CD14-positive monocyte (primary cell): ENCODE measurements around the gene TPRG1L. TPM values are rescaled to one million over a fixed set of nuclear protein-coding genes. Genes with fewer than 3 reads are reported as not detected.
A peak's percentile ranks its signal among the peaks of the same experiment; 100 is the strongest.

Experiments
- DNase-seq, 3 donors: peaks; one replicate each; pipeline ENCODE4 v3.0.0-alpha.2; 2011 to 2022
- H2AFZ ChIP-seq: 2 replicates; pipeline ENCODE4 v1.6.0; 2012; ENCODE audit warnings: mild to moderate bottlenecking, low read depth, low read length, inconsistent platforms; ENCODE audit not compliant: insufficient read depth, poor library complexity, severe bottlenecking
- H3K27ac ChIP-seq, 2 donors: 1 replicate in 1 of 2; 2 replicates in 1 of 2; pipeline ENCODE4 v1.5.1; 2012 to 2013; ENCODE audit warnings: low read length in 2 of 2, control low read depth in 1 of 2, inconsistent platforms in 1 of 2, low read depth in 1 of 2, mild to moderate bottlenecking in 1 of 2
- H3K27me3 ChIP-seq, 2 donors: one replicate each; pipeline versions ENCODE4 v1.6.0 to v1.6.1; 2011 to 2013; ENCODE audit warnings: low read length in 2 of 2; ENCODE audit not compliant: control insufficient read depth in 2 of 2, insufficient read depth in 2 of 2
- H3K36me3 ChIP-seq, 2 donors: replicated peaks in 1 of 2; 1 replicate in 1 of 2; 2 replicates in 1 of 2; pipeline versions ENCODE4 v1.5.1 to v1.6.1; 2012 to 2013; ENCODE audit warnings: low read length in 2 of 2, control low read depth in 1 of 2, inconsistent platforms in 1 of 2, mild to moderate bottlenecking in 1 of 2; ENCODE audit not compliant: insufficient read depth in 2 of 2, control insufficient read depth in 1 of 2
- H3K4me1 ChIP-seq, 2 donors: 1 replicate in 1 of 2; 2 replicates in 1 of 2; pipeline versions ENCODE4 v1.5.1 to v1.6.1; 2012 to 2013; ENCODE audit warnings: low read length in 2 of 2, control low read depth in 1 of 2, inconsistent platforms in 1 of 2, mild to moderate bottlenecking in 1 of 2, moderate library complexity in 1 of 2; ENCODE audit not compliant: insufficient read depth in 2 of 2, control insufficient read depth in 1 of 2
- H3K4me2 ChIP-seq: replicated peaks from 2 replicates; pipeline ENCODE3; 2012; ENCODE audit warnings: low read length, moderate library complexity, mild to moderate bottlenecking; ENCODE audit not compliant: poor library complexity, severe bottlenecking; ENCODE audit errors: extremely low read depth
- H3K4me3 ChIP-seq, 3 experiments: fragments of 200-600 bp in 1 of 3; sonication (generic) in 1 of 3; replicated peaks in 1 of 3; 1 replicate in 2 of 3; 2 replicates in 1 of 3; pipeline ENCODE4 v1.5.1; 2011 to 2013; ENCODE audit warnings: low read length in 3 of 3, mild to moderate bottlenecking in 3 of 3, control low read depth in 2 of 3, low read depth in 2 of 3, inconsistent platforms in 1 of 3, moderate library complexity in 1 of 3
- H3K79me2 ChIP-seq: 2 replicates; pipeline ENCODE4 v1.6.0; 2012; ENCODE audit warnings: mild to moderate bottlenecking, control low read depth, inconsistent platforms, low read length, moderate library complexity; ENCODE audit not compliant: insufficient read depth
- H3K9ac ChIP-seq: 2 replicates; pipeline ENCODE4 v1.6.0; 2017; ENCODE audit warnings: low read length, mild to moderate bottlenecking; ENCODE audit not compliant: insufficient read depth, poor library complexity, severe bottlenecking
- H3K9me3 ChIP-seq, 2 donors: replicated peaks in 1 of 2; 1 replicate in 1 of 2; 2 replicates in 1 of 2; pipeline versions ENCODE4 v1.5.1 to v1.6.1; 2012 to 2013; ENCODE audit warnings: low read length in 2 of 2, control low read depth in 1 of 2; ENCODE audit not compliant: control insufficient read depth in 1 of 2, insufficient read depth in 1 of 2
- H4K20me1 ChIP-seq: 2 replicates; pipeline ENCODE4 v1.6.0; 2012; ENCODE audit warnings: mild to moderate bottlenecking, low read length, control low read depth, moderate library complexity; ENCODE audit not compliant: insufficient read depth
- H3K27ac Mint-ChIP-seq, 7 donors: one replicate each; pipeline ENCODE4 v1.8.0; 2020; ENCODE audit warnings: mild to moderate bottlenecking in 7 of 7, mixed read lengths in 7 of 7, moderate library complexity in 6 of 7, inconsistent platforms in 2 of 7
- H3K27me3 Mint-ChIP-seq, 3 donors: one replicate each; pipeline ENCODE4 v1.8.0; 2021 to 2022; ENCODE audit warnings: low read depth in 3 of 3, mild to moderate bottlenecking in 3 of 3, mixed read lengths in 3 of 3, moderate library complexity in 3 of 3, inconsistent platforms in 1 of 3
- H3K36me3 Mint-ChIP-seq, 2 donors: one replicate each; pipeline ENCODE4 v1.8.0; 2020; ENCODE audit warnings: mixed read lengths in 2 of 2, inconsistent platforms in 1 of 2, mild to moderate bottlenecking in 1 of 2
- H3K4me1 Mint-ChIP-seq: one replicate; pipeline ENCODE4 v1.8.0; 2020; ENCODE audit warnings: mild to moderate bottlenecking, mixed read lengths
- H3K4me3 Mint-ChIP-seq, 2 donors: one replicate each; pipeline ENCODE4 v1.8.0; 2020; ENCODE audit warnings: mild to moderate bottlenecking in 2 of 2, mixed read lengths in 2 of 2, moderate library complexity in 1 of 2
- H3K9me3 Mint-ChIP-seq, 7 donors: one replicate each; pipeline ENCODE4 v1.8.0; 2020 to 2022; ENCODE audit warnings: mixed read lengths in 7 of 7, mild to moderate bottlenecking in 6 of 7, moderate library complexity in 6 of 7, inconsistent platforms in 2 of 7
- WGBS: methylation state at CpG from one replicate; pipeline ENCODE4 v1.1.5; 2013; ENCODE audit warnings: missing lambda C conversion rate; ENCODE audit not compliant: insufficient coverage; 5-methylcytosine and 5-hydroxymethylcytosine counted together
- intact Hi-C, 2 donors: fragments of 100-400 bp; cut with micrococcal nuclease; formaldehyde crosslinking; loops; one replicate each; pipeline versions ENCODE4 v1.15.0 to v1.15.1; 2023
- polyA plus RNA-seq, 3 donors: library from polyadenylated mRNA; depleted of rRNA in 1 of 3; unstranded in 2 of 3; stranded (reverse) in 1 of 3; fragments of 300-500 nt in 2 of 3; fragments of >200 nt in 1 of 3; fragmentation: Illumina TruSeq in 2 of 3; gene quantifications; 1 replicate in 2 of 3; 2 replicates in 1 of 3; pipeline ENCODE4 v1.2.3, GENCODE V29; 2012 to 2021
- TF ChIP-seq, protein P1 (sequence below): fragments of 200-600 bp; IDR thresholded peaks from one replicate; pipeline ENCODE4 v1.8.0; 2022; ENCODE audit warnings: antibody characterized with exemption, mild to moderate bottlenecking

Gene TPRG1L
- polyA plus RNA-seq, 3 donors = 16.1 to 19.7 (median 18.5) TPM

DNA sequence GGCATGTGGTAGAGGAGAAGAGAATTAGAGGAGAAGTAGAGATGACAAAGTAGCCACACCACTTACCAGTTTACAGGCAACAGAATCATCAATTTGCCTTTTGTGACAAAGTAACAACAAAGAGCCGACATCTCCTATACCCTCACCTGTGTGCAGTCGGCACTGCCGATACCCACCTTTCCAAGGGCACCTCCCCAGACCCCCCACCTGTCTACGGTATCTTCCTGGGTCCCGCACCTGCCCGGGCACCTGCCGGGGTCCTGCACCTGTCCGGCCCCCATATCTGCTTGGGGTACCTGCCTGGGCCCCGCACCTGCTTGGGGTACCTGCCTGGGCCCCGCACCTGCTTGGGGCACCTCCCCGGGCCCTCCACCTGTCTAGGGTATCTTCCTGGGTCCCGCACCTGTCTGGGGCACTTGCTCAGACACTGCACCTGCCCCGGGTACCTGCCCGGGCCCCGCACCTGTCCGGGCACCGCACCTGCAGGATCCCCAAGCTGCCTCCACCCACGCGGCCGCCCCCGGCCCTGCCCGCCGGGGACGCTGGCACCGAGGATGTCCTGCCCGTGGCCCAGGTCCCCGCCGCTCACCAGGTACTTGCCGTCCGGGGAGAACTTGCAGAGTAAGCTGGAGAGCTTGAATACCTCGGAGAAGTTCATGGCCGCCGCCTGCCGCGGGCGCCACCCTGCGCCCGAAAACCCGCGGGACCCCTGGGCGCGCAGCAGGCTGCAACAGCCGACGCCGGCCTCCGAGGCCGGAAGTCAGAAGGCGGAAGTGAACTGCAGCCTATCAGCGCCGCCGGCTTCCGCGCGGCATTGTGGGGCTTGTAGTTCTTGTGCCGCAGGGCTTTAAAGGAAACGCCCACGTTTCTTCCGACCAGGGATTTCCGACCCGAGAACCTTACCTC is 24.8 kb downstream of the TPRG1L start, which contains the start of gene WRAP73:
Gene WRAP73, minus strand, starts transcription at position 762 of the 906 bp plus-strand sequence. Its CDS starts 104 bp downstream, at position 658.
- intact Hi-C loops = loop anchor here in 1 of 2 donors (1.0 to 10.0 kb wide), 2 partner anchors 25 to 245 kb away; no protein-coding TSS in a partner anchor
- Histone ChIP-seq H3K4me2 (peak within 1 kb of the TSS; percentile 87), H3K9me3 (peaks cover 0 to 9% of the 10 kb centered on the region in 2 donors), H3K27ac (peak within 1 kb of the TSS in 1 of 2 donors; percentile 66), H3K4me3 (peak within 1 kb of the TSS; percentile 71 to 91 (median 75)), H3K27me3 (peaks cover 34 to 41% of the 10 kb centered on the region in 2 donors), H3K36me3 (peaks cover 26 to 37% of the 10 kb centered on the region in 2 donors), H4K20me1 (peaks cover 8% of the 10 kb centered on the region), H3K79me2 (peaks cover 9% of the 10 kb centered on the region), H3K4me1 (peaks cover 36 to 48% of the 10 kb centered on the region in 2 donors), H2AFZ (peak within 1 kb of the TSS; percentile 87), H3K9ac (peak within 1 kb of the TSS; percentile 81)
- peaks cover 0 to 12% (median 5%) of the 10 kb centered on the region in 7 donors for H3K9me3 Mint-ChIP-seq
- DNase-seq = peak; percentile 86 to 93 (median 87)
- H3K27ac Mint-ChIP-seq = peak within 1 kb of the TSS in 2 of 7 donors; percentile 87 to 89
- peaks cover 35 to 44% (median 39%) of the 10 kb centered on the region in 3 donors for H3K27me3 Mint-ChIP-seq
- H3K4me1 Mint-ChIP-seq = peaks cover 26% of the 10 kb centered on the region
- H3K36me3 Mint-ChIP-seq = peaks cover 32 to 34% of the 10 kb centered on the region in 2 donors
- 4% methylated on average over 53 of the region's 60 CpGs for WGBS
- peak within 1 kb of the TSS; percentile 82 to 90 for H3K4me3 Mint-ChIP-seq
- TF ChIP-seq, protein P1, sequence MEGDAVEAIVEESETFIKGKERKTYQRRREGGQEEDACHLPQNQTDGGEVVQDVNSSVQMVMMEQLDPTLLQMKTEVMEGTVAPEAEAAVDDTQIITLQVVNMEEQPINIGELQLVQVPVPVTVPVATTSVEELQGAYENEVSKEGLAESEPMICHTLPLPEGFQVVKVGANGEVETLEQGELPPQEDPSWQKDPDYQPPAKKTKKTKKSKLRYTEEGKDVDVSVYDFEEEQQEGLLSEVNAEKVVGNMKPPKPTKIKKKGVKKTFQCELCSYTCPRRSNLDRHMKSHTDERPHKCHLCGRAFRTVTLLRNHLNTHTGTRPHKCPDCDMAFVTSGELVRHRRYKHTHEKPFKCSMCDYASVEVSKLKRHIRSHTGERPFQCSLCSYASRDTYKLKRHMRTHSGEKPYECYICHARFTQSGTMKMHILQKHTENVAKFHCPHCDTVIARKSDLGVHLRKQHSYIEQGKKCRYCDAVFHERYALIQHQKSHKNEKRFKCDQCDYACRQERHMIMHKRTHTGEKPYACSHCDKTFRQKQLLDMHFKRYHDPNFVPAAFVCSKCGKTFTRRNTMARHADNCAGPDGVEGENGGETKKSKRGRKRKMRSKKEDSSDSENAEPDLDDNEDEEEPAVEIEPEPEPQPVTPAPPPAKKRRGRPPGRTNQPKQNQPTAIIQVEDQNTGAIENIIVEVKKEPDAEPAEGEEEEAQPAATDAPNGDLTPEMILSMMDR = peak; percentile 16

DNA sequence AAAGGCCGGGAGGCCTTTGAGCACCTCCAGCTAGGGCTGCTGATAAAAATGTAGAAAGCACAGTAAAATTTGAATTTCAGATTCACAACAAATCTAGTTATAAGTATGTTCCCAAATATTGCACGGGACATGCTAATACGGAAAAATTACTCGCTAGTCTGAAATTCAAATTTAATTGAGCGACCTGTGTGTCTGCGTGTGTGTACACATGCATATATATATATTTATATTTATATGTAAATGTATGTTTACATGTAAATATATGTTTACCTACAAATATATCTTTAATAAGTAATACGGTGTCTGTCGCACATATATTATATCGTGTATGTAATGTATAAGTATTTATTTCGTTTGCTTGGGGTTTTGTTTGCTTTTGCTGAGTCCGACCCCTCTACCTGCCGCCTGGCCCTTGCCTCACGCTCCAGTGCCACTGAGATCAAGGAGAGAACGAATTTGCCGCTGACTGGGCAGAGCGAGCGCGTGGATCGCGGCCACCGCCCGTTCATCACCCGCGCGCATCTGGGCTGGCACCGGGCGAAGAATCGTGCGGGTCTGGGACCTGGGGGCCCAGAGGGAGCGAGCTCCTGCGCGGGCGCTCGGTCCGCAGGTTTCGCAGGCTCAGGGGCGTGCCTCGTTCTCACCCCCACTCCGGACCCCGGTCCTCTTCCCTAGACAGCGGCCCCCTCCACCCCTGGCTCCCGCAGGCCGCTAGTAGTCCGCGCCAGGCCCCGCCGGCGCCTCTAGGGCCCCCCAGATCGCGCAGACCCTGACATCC is 25.6 kb downstream of the TPRG1L start:
- peaks cover 36 to 49% of the 10 kb centered on the region in 2 donors for H3K27me3 ChIP-seq
- H3K9ac ChIP-seq = no peak overlapping the region
- 3% methylated on average over 41 of the region's 50 CpGs for WGBS
- peak overlapping the region; percentile 87 for H2AFZ ChIP-seq
- peaks cover 43 to 53% (median 47%) of the 10 kb centered on the region in 3 donors for H3K27me3 Mint-ChIP-seq
- peaks cover 9% of the 10 kb centered on the region for H3K79me2 ChIP-seq
- peaks cover 20 to 29% of the 10 kb centered on the region in 2 donors for H3K36me3 ChIP-seq
- H3K4me3 ChIP-seq = peak overlapping the region in 2 of 3 experiments; percentile 71 to 91
- no peak overlapping the region for H3K27ac ChIP-seq
- H3K4me1 Mint-ChIP-seq = peaks cover 26% of the 10 kb centered on the region
- peaks cover 0 to 15% (median 5%) of the 10 kb centered on the region in 7 donors for H3K9me3 Mint-ChIP-seq
- TF ChIP-seq, protein P1 = no peak
- peaks cover 36 to 48% of the 10 kb centered on the region in 2 donors for H3K4me1 ChIP-seq
- H4K20me1 ChIP-seq = peaks cover 8% of the 10 kb centered on the region
- H3K4me3 Mint-ChIP-seq = peak overlapping the region; percentile 82 to 90
- peak overlapping the region; percentile 87 for H3K4me2 ChIP-seq
- peaks cover 0 to 9% of the 10 kb centered on the region in 2 donors for H3K9me3 ChIP-seq
- peaks cover 26 to 27% of the 10 kb centered on the region in 2 donors for H3K36me3 Mint-ChIP-seq
- intact Hi-C loops = loop anchor here in 1 of 2 donors (10.0 kb wide), 1 partner anchor 244 kb away; no protein-coding TSS in a partner anchor
- no peak overlapping the region for H3K27ac Mint-ChIP-seq
- DNase-seq = no peak
